ENCODE data around the gene THAP4.

The THAP4 gene

DNA sequence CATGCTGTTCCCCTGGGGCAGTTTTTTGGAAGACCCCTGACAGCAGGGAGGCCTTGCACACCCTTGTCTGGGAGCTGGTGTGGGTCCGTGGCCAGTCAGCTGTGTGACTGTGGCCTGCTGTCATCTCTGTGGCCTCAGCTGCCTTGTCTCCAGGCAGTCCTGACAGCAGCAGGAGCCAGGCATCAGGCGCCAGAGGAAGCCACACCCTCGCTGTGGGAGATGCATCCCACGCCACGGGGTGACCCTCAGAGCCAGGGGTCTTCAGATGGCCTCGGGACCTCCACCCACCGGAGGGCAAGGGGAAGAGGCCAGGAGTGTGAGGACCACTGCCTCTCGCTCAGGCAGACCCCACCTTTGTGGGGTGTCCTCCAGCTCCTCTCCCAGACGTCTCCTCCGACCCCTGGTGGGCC, 73.4 kb downstream of the THAP4 start:
- no peak for DNase-seq
- ATAC-seq (ENCODE audit: insufficient read depth, low read depth), result no peak
- Histone ChIP-seq H3K79me2 (ENCODE audit: insufficient read depth, low read length) (no peaks in the 10 kb centered on the region), H2AFZ (ENCODE audit: low read depth, low read length) (no peak overlapping the region), H3K27me3 (ENCODE audit: insufficient read depth, low read length, poor library complexity) (no peaks in the 10 kb centered on the region), H3K9me3 (ENCODE audit: insufficient read depth, low read length, severe bottlenecking) (no peaks in the 10 kb centered on the region), H3K4me2 (ENCODE audit: insufficient read depth, low read length) (no peak overlapping the region), H4K20me1 (ENCODE audit: insufficient read depth, low read length) (no peaks in the 10 kb centered on the region), H3K4me1 (ENCODE audit: insufficient read depth, low read length) (no peaks in the 10 kb centered on the region), H3K27ac (ENCODE audit: low read length) (no peak overlapping the region), H3K36me3 (ENCODE audit: insufficient read depth, low read length) (no peaks in the 10 kb centered on the region), H3K4me3 (ENCODE audit: low read depth in 1 of 2, low read length in 2 of 2) (no peak overlapping the region), H3K9ac (ENCODE audit: low read depth, low read length) (no peak overlapping the region)
- TF ChIP-seq EZH2 (IDR thresholded peaks at IDR 0.05; ENCODE audit: borderline replicate concordance, low read depth, low read length, severe bottlenecking), result no peak
- TF ChIP-seq, protein P1, sequence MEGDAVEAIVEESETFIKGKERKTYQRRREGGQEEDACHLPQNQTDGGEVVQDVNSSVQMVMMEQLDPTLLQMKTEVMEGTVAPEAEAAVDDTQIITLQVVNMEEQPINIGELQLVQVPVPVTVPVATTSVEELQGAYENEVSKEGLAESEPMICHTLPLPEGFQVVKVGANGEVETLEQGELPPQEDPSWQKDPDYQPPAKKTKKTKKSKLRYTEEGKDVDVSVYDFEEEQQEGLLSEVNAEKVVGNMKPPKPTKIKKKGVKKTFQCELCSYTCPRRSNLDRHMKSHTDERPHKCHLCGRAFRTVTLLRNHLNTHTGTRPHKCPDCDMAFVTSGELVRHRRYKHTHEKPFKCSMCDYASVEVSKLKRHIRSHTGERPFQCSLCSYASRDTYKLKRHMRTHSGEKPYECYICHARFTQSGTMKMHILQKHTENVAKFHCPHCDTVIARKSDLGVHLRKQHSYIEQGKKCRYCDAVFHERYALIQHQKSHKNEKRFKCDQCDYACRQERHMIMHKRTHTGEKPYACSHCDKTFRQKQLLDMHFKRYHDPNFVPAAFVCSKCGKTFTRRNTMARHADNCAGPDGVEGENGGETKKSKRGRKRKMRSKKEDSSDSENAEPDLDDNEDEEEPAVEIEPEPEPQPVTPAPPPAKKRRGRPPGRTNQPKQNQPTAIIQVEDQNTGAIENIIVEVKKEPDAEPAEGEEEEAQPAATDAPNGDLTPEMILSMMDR (IDR thresholded peaks at IDR 0.05; ENCODE audit: borderline replicate concordance, extremely low read depth, low read length, poor library complexity, severe bottlenecking), result no peak

DNA sequence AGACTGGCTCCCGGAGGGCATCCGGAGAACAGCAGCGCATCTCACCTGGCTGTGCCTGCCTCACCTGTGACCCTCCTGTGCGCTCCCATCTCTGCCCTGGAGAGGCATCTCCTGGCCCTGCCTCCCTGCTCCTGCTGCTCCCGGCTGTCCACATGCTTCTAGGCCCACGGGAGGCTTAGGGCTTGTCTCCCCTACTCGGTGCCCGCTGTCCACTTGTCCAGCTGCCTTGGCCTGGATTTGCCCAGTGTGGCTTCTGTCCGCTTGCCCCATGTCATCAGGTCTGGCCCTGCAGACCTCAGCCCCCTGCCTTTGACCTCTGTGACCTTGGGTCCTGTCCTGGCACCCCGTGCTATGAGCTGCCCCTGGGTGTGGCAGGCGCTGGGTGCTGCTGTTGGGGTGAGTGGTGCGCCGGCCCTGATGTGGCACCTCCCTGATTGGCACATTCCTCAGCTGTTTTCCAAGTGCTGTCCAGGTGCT, 73.9 kb downstream of the THAP4 start:
- no peak for DNase-seq
- Histone ChIP-seq H3K9ac (ENCODE audit: low read depth, low read length) (no peak overlapping the region), H2AFZ (ENCODE audit: low read depth, low read length) (no peak overlapping the region), H3K9me3 (ENCODE audit: insufficient read depth, low read length, severe bottlenecking) (peaks cover 3% of the 10 kb centered on the region), H3K79me2 (ENCODE audit: insufficient read depth, low read length) (no peaks in the 10 kb centered on the region), H3K27me3 (ENCODE audit: insufficient read depth, low read length, poor library complexity) (no peaks in the 10 kb centered on the region), H3K4me1 (ENCODE audit: insufficient read depth, low read length) (no peaks in the 10 kb centered on the region), H4K20me1 (ENCODE audit: insufficient read depth, low read length) (no peaks in the 10 kb centered on the region), H3K4me3 (ENCODE audit: low read depth in 1 of 2, low read length in 2 of 2) (no peak overlapping the region), H3K36me3 (ENCODE audit: insufficient read depth, low read length) (no peaks in the 10 kb centered on the region), H3K4me2 (ENCODE audit: insufficient read depth, low read length) (no peak overlapping the region), H3K27ac (ENCODE audit: low read length) (no peak overlapping the region)
- TF ChIP-seq EZH2 (IDR thresholded peaks at IDR 0.05; ENCODE audit: borderline replicate concordance, low read depth, low read length, severe bottlenecking), result no peak
- TF ChIP-seq, protein P1 (IDR thresholded peaks at IDR 0.05; ENCODE audit: borderline replicate concordance, extremely low read depth, low read length, poor library complexity, severe bottlenecking), result no peak
- no peak for ATAC-seq (ENCODE audit: insufficient read depth, low read depth)

DNA sequence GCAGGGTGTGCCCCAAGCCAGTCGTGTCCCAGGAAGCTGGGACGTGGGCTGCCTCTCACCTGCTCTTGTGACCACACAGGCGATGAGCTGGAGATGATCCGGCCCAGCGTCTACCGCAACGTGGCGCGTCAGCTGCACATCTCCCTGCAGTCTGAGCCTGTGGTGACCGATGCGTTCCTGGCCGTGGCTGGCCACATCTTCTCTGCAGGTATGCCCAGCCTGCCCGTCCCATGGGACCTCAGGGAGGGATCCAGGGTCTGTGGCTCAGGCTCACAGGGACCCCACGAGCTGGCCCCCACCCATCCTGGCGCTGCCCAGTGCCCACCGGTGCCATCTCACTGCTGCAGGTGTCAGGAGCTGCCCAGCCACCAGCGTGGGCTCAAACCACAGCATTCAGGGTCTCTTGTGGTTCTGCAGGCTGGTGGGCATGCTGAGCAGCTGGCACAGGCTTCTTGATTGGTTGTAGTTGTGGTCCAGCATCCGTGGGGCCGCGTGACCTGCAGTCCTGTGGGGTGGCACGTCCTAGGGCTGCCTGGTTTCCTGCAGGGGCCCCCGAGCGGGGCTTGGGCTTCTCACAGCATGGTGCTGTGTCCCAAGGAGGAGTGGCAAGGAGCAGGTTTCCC, 74.6 kb downstream of the THAP4 start:
- H3K27ac ChIP-seq (ENCODE audit: low read length), result no peak overlapping the region
- no peaks in the 10 kb centered on the region for H3K4me1 ChIP-seq (ENCODE audit: insufficient read depth, low read length)
- no peaks in the 10 kb centered on the region for H3K79me2 ChIP-seq (ENCODE audit: insufficient read depth, low read length)
- TF ChIP-seq EZH2 (IDR thresholded peaks at IDR 0.05; ENCODE audit: borderline replicate concordance, low read depth, low read length, severe bottlenecking), result no peak
- TF ChIP-seq, protein P1 (IDR thresholded peaks at IDR 0.05; ENCODE audit: borderline replicate concordance, extremely low read depth, low read length, poor library complexity, severe bottlenecking), result no peak
- no peak overlapping the region for H3K4me3 ChIP-seq (ENCODE audit: low read depth in 1 of 2, low read length in 2 of 2)
- H3K9ac ChIP-seq (ENCODE audit: low read depth, low read length), result no peak overlapping the region
- H2AFZ ChIP-seq (ENCODE audit: low read depth, low read length), result no peak overlapping the region
- H3K27me3 ChIP-seq (ENCODE audit: insufficient read depth, low read length, poor library complexity), result no peaks in the 10 kb centered on the region
- no peak for DNase-seq
- H3K4me2 ChIP-seq (ENCODE audit: insufficient read depth, low read length), result no peak overlapping the region
- H3K36me3 ChIP-seq (ENCODE audit: insufficient read depth, low read length), result no peaks in the 10 kb centered on the region
- peaks cover 4% of the 10 kb centered on the region for H3K9me3 ChIP-seq (ENCODE audit: insufficient read depth, low read length, severe bottlenecking)
- ATAC-seq (ENCODE audit: insufficient read depth, low read depth), result no peak
- H4K20me1 ChIP-seq (ENCODE audit: insufficient read depth, low read length), result no peaks in the 10 kb centered on the region

Data from DND-41 (cell line).